Duodenal mucosa (tissue), 2 donors: ENCODE results near the gene TMEM214.

Experiments
- H3K27ac ChIP-seq: one replicate; pipeline ENCODE4 v1.7.0; 2013; ENCODE audit warnings: low read depth, low read length
- H3K27me3 ChIP-seq, 2 donors: one replicate each; pipeline ENCODE4 v1.7.0; 2013; ENCODE audit warnings: low read length in 2 of 2, control low read depth in 1 of 2; ENCODE audit not compliant: insufficient read depth in 2 of 2, control insufficient read depth in 1 of 2
- H3K36me3 ChIP-seq, 2 donors: one replicate each; pipeline ENCODE4 v1.7.0; 2013; ENCODE audit warnings: low read length in 2 of 2, control low read depth in 1 of 2; ENCODE audit not compliant: insufficient read depth in 2 of 2, control insufficient read depth in 1 of 2
- H3K4me1 ChIP-seq, 2 donors: one replicate each; pipeline ENCODE4 v1.7.0; 2013; ENCODE audit warnings: low read length in 2 of 2, control low read depth in 1 of 2; ENCODE audit not compliant: insufficient read depth in 2 of 2, control insufficient read depth in 1 of 2
- H3K4me3 ChIP-seq, 2 donors: one replicate each; pipeline ENCODE4 v1.7.0; 2013; ENCODE audit warnings: low read length in 2 of 2, low read depth in 1 of 2
- H3K9ac ChIP-seq, 2 donors: one replicate each; pipeline ENCODE4 v1.7.0; 2013; ENCODE audit warnings: low read length in 2 of 2, low read depth in 1 of 2
- H3K9me3 ChIP-seq, 2 donors: one replicate each; pipeline ENCODE4 v1.7.0; 2013; ENCODE audit warnings: low read length in 2 of 2, control low read depth in 1 of 2; ENCODE audit not compliant: control insufficient read depth in 1 of 2

TMEM214 gene

DNA sequence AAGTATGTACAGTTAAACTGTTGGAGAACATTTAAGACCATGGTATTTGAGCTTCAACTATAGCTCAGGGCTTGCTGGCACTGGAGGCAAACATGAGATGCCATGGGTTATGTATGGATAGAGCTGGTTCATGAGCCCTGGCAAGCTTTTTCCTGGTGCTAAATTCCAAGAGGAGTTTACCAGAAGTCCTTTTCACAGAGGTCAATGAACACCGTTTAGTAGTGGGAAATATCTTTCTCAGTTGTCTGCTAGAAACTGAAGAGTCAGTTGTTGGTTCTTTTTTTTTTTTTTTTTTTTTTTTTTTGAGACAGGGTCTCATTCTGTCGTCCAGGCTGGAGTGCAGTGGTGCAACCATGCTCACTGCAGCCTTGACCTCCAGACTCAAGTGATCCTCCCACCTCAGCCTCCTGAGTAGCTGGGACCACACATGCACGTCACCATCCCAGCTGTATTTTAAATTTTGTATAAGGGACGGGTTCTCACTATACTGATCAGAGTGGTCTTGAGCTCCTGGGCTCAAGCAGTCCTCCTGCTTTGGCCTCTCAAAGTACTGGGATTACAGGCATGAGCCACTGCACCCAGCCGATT, 55.2 kb downstream of the TMEM214 start:
- peak overlapping the region; percentile 78 to 92 for H3K4me3 ChIP-seq
- H3K4me1 ChIP-seq = peaks cover 33 to 50% of the 10 kb centered on the region in 2 donors
- no peak overlapping the region for H3K27ac ChIP-seq
- H3K27me3 ChIP-seq = no peaks in the 10 kb centered on the region
- no peaks in the 10 kb centered on the region for H3K9me3 ChIP-seq
- H3K9ac ChIP-seq = peak overlapping the region; percentile 53 to 73
- H3K36me3 ChIP-seq = no peaks in the 10 kb centered on the region

DNA sequence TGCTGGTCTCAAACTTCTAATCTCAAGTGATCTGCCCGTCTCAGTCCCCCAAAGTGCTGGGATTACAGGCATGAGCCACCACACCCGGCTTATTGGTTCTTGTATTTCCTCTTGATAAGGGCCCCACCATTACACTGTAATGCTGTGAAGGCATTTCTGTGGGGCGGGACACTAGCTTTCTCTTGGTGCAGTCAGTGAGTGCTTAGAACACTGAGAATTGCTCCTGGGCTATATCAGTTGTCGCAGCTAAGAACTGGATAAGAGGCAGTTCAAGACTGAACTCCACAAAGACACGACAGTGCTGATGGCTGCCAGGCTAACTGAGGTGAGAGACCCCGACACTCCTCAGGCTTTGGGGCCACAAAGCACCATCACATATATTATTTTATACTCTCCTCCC, 55.9 kb downstream of the TMEM214 start:
- peaks cover 40 to 57% of the 10 kb centered on the region in 2 donors for H3K4me1 ChIP-seq
- no peaks in the 10 kb centered on the region for H3K27me3 ChIP-seq
- no peaks in the 10 kb centered on the region for H3K36me3 ChIP-seq
- H3K9me3 ChIP-seq = no peaks in the 10 kb centered on the region
- H3K27ac ChIP-seq = no peak overlapping the region
- peak overlapping the region; percentile 78 to 92 for H3K4me3 ChIP-seq
- H3K9ac ChIP-seq = peak overlapping the region; percentile 48 to 64

DNA sequence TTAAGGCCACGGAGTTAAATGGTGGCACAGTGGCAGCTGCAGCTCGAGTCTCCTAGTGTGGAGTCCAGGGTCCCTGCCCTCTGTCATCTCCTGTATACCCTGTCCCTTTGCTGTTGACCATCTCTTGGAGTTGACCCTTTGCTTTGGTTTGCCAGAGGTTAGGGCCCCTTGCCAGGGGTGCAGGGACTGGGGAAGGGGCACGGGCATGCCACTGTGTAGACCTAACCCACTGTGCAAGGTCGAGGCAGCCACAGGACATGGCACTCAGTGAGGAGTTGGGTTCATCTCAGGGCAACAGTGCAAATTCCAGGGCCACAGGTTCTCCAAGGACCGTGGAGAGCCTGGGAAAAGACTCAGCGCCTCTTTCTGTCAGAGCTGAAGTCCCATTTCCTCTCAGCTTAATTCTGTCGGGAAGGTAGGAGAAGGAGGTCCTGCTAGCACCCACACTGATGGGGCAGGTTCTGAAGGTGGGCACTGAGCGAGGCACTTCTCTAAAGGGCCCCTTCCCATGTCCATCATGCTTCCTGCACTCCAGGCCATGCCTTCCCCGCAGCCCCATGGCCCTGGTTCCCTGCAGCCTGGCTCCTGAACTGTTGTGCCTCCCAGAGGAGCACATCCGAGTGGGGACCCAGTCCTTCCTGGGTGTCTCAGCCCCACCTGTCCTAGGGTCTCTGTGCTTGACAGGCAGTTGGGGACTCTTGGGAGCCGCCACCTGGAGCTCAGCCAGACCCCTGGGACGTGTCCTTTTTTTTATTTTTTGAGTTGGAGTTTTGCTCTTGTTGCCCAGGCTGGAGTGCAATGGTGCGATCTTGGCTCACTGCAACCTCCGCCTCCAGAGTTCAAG, 56.6 kb downstream of the TMEM214 start:
- H3K4me3 ChIP-seq = peak overlapping the region; percentile 78 to 92
- H3K27me3 ChIP-seq = no peaks in the 10 kb centered on the region
- peaks cover 47 to 64% of the 10 kb centered on the region in 2 donors for H3K4me1 ChIP-seq
- no peaks in the 10 kb centered on the region for H3K9me3 ChIP-seq
- H3K36me3 ChIP-seq = peaks cover 0 to 3% of the 10 kb centered on the region in 2 donors
- no peak overlapping the region for H3K27ac ChIP-seq
- peak overlapping the region; percentile 48 to 64 for H3K9ac ChIP-seq
